GM18511 (cell line): ENCODE data around the gene COPS7B.
"Not testable (repeated sequence)": the region's sequence is repeated elsewhere in the genome, so short reads cannot be mapped to it uniquely, and the experiment has no call there.

ENCODE experiments used
- ATAC-seq: cut with Tn5 transposase; IDR thresholded peaks from one replicate; pipeline ENCODE4 v1.9.1; 2021; ENCODE audit warnings: mild to moderate bottlenecking, moderate library complexity; ENCODE audit not compliant: unreplicated experiment

COPS7B gene

GRCh38 chr2:231786177-231786916, at the start of gene COPS7B:
Gene COPS7B (plus strand): TSS chr2:231786445. CDS start chr2:231788571, 2,126 bp downstream.
- ATAC-seq = peak; percentile 70

DNA sequence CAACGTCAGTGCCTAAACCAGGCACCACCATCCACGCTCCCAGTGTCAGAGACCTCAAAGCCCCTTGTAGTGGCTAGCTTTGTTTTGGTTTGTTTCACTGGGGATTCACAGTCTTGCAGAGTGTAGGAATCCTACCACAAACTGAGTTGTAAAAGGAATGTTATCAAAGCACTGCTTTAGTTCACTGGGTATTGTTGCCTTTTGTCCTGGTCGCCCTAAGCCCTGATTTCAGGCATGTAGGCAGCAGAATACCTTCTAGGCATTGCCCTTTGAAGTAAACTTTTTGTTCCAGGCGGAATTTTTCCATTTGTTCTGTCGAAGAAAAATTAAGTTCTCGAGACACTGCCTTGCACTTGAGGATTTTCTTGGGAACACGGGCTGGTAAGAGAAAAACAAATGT, 48.5 kb upstream of the COPS7B start:
- no peak for ATAC-seq

GRCh38 chr2:231743376-231744116, 42.7 kb upstream of the COPS7B start:
- ATAC-seq = no peak

DNA sequence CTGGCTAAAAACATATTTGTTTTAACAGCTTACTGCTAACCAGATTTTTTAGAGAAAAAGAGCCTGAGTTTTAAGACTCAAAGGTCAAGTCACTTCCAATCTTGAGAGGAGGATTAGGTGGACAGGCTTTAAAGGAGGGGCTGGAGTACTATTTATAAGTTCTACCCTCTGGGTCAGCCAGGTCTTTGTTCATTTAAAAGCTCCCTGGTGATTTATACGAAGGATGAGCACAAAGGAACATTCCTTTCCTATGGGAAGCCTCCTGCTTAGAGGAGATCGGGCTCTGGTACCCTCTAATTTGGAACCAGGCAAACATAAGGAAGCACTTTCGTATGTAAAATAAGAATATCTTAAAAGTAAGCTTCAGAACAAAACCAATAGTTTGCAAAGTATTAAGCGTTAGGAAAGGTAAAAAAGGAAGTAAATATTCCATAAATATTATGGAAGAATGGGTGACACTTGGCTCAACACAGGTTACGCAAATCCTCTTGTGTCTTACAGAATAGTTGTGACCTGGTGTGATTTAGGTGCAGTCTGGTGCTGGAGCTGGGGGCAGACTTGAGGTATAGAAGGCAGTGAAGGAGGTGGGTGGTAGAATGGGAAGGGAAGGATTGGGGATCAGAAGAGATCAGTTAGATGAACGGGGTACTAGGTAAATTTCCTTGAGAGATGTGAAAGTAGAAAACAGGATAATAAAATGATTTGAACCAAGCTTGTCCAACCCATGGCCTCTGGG, 40.8 kb upstream of the COPS7B start:
- ATAC-seq = no peak

GRCh38 chr2:231748153-231748896, 37.9 kb upstream of the COPS7B start:
- not testable (repeated sequence) for ATAC-seq

GRCh38 chr2:231749016-231749415, 37.2 kb upstream of the COPS7B start:
- ATAC-seq = not testable (repeated sequence)

GRCh38 chr2:231751042-231751815, 35.0 kb upstream of the COPS7B start:
- ATAC-seq = no peak

GRCh38 chr2:231752061-231752460, 34.2 kb upstream of the COPS7B start:
- ATAC-seq = no peak

GRCh38 chr2:231761735-231762134, 24.5 kb upstream of the COPS7B start:
- ATAC-seq = no peak

DNA sequence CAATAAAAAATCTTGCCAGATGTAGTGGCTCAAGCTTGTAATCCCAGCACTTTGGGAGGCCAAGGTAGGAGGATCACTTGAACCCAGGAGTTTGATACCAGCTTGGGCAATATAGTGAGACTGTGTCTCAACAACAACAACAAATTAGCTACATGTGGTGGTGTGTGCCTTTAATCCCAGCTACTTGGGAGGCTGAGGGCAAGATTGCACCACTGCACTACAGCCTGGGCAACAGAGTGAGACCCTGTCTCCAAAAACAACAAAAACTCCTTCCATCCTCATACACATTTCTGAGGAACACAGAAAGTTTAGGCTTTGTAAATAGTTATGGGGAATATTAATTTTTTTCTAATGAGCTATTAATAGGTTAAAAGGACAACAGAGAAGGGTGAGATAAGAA, 22.1 kb upstream of the COPS7B start:
- ATAC-seq = no peak

DNA sequence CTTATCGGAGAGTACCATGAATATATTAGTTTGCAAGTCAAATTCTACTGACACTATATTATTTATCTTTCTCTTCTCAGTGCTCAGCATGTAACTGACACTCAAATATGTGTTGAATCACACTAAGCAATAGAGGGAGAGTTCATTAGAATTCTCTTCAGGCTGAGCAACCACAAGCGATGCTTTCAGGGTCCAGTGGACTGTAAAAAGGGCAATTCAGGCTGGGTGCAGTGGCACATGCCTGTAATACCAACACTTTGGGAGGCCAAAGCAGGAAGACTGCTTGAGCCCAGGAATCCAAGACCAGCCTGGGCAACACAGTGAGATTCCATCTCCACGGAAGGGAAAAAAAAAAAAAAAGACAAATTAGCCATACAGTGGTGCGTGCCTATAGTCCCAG, 21.5 kb upstream of the COPS7B start:
- no peak for ATAC-seq

DNA sequence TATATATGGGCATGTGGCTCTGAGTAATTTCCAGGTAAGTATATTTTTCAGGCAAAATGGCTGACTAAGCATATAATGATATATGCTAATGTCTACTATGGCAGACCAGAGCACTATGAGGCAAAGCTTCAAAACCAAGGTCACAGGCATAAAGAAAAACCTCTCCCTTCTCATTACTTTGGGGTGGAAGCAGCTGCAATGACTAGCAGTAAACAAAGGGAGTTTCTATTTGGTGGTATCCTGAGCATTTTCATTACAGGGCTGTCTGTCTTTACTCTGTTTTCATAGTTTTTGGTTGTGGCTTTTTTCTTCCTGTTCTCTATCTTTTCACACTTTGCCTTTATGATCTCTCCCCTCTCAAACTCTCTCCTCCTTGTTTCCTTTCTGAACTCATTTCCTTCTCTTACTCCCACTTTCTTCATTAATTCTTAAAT, 20.7 kb upstream of the COPS7B start:
- peak; percentile 64 for ATAC-seq

GRCh38 chr2:231769170-231770136, 16.8 kb upstream of the COPS7B start:
- no peak for ATAC-seq

DNA sequence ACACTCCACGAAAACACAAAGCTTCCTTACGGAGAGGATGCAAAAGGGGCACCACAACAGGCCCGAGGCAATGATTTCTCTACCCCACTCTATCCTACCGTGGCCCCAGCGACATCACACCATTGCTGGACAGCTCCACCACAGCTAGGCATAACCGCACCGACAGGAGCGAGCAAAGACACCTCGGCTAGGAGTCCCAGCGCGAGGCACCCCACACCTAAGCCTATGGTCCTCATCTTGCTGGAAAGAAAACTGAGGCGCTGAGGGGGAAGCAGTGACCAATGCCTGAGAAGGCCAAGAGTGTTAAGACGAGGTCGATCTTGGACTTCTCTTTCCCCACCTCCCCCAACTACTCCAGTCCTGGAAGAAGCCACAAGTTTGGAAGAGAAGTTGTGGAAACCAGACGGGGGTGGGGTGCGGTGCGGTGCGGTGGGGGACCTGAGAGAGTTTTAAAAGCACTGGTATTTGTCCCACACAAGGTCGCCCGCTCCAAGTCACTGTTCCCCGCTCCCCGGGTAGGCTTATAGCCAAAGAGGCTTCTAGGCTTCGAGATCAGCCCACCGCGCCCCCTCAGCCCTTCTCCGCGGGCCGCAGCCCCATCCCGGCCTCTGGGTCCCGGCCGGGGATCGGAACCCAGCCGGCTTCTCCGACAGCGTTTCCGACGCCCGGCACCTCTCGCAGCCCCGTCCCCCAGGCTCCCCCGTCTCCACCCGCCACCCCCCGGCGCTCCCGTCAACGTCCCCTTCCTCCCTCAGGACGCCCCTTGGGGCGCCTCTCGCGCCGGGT, 5.9 kb upstream of the COPS7B start:
- ATAC-seq = peak; percentile 25

DNA sequence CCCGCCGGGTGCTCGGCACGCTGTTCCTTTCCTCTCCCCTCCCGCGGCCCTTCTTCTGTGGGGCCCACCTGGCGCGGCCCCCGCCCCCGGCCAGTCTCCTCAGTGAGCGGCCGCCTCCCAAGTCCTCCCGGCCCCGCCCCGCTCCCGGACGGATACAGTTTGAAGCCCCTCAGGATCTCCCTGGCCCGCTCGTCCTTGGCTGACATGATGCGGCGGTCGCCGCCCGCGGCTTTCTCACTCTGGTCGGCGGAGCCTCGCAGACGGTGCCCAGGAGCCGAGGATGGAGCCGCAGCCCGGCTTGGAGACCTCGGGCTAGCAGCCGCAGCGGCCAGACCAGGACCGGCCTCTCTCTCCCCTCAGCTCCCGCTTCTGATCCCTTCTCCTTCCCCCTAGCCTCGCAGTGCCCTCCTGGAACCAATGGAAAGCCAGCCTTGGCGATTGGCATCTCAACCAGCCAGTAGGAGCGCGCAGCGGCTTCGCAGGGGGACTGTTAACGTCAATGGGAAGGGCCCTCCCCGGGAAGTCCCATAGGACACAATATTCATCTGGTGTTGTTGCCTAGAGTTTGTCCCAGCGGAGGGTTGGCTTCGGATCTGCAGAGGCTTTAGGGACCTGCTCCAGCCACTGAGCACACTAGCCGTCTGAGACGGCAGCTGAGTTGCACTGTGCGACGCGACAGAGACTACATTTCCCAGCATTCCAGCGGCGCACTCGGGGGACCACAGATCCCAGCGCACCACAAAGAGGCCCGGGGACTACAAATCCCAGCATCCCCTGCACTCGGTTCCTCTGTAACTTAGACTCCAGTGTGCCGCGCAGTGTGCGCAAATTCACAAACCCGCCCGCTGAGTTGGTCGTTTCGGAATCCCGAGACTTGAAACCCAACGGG, 5.1 kb upstream of the COPS7B start, which contains the start of gene PDE6D:
Gene PDE6D (minus strand): TSS at position 374 of the 889 bp plus-strand sequence. CDS start 168 bp downstream, at position 206.
- peak; percentile 91 for ATAC-seq

DNA sequence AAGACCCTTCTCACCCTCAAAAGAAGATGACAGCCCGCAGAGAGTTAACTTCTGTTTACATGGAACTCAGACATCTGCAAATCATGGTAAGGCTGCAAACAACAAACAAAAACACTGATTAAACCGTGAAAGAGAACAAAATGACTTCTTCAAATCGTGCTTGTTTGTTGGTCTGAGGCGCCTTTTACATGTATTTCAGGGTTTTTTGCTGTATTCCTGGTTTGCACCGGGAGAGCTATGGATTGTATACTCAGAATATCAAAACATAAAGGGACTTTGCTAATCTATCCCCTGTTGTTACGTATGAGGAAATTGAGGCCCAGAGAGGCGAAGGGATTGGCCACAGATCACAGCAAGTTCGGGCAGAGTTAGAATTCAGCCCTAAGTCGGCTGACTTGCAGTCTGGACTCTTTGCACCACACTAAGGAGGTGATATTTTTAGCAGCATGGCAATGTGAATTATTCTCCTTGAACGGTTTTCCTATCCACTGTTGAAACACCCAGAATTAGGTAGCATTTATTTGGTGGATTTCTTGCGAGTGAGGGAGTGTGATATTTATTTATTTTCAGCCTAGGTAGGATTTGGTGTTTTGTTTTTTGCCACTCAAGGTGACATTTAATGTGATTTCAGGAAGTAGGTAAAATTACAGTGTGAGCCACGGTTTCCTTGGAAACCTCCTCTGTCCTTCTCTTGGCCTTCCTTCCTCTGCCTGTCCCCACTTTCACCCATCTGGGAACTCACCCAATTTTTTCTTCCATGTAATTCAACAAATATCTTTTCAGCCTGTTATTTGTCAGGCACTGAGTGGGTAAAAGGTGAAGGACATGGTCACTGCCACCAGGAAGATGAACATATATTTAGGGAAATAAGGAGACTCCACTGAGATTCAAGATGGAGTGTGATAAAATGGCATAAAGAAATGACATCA, 4.2 kb upstream of the COPS7B start:
- no peak for ATAC-seq
